HS-5 (cell line): ENCODE measurements around the gene GAPDH.
"Not testable (repeated sequence)": the region's sequence is repeated elsewhere in the genome, so short reads cannot be mapped to it uniquely, and the experiment has no call there.

Experiments
- DNase-seq: peaks from one replicate; pipeline ENCODE4 v3.0.0-alpha.2; 2012; ENCODE audit warnings: low read depth

Gene GAPDH

GRCh38 chr12:6563448-6564050 is 29.2 kb downstream of the GAPDH start:
- DNase-seq, result no peak

GRCh38 chr12:6567112-6567670 is 32.9 kb downstream of the GAPDH start:
- no peak for DNase-seq

GRCh38 chr12:6569312-6569711 is 35.0 kb downstream of the GAPDH start:
- DNase-seq, result no peak

GRCh38 chr12:6569786-6570185 is 35.5 kb downstream of the GAPDH start:
- no peak for DNase-seq

- DNase-seq, result no peak
These were observed 36.1 kb downstream of the GAPDH start for GRCh38 chr12:6570264-6570887.

GRCh38 chr12:6573001-6573400 is 38.7 kb downstream of the GAPDH start:
- no peak for DNase-seq

- no peak for DNase-seq
These were observed 40.4 kb downstream of the GAPDH start for GRCh38 chr12:6574576-6575295.

- DNase-seq, result no peak
These were observed 41.3 kb downstream of the GAPDH start for GRCh38 chr12:6575648-6576047.

GRCh38 chr12:6582196-6582595 is 47.9 kb downstream of the GAPDH start:
- DNase-seq, result no peak

- no peak for DNase-seq
These were observed 48.6 kb downstream of the GAPDH start for GRCh38 chr12:6582959-6583358.

GRCh38 chr12:6584293-6584692 is 50.0 kb downstream of the GAPDH start:
- DNase-seq, result no peak

- DNase-seq, result not testable (repeated sequence)
These were observed 52.3 kb downstream of the GAPDH start for GRCh38 chr12:6586569-6586968.
